GM06990 (cell line): ENCODE data around the gene RGR.

Experiments used
- DNase-seq: peaks from one replicate; pipeline ENCODE4 v3.0.0-alpha.2; 2011; ENCODE audit not compliant: insufficient read length; ENCODE audit errors: extremely low read depth
- H3K27me3 ChIP-seq: replicated peaks from 2 replicates; pipeline ENCODE4 v1.6.0; 2011; ENCODE audit warnings: low read length; ENCODE audit not compliant: control insufficient read depth, insufficient read depth
- H3K36me3 ChIP-seq: 2 replicates; pipeline ENCODE4 v1.5.1; 2011; ENCODE audit warnings: low read length; ENCODE audit not compliant: control insufficient read depth, insufficient read depth
- H3K4me3 ChIP-seq: replicated peaks from 2 replicates; pipeline ENCODE4 v1.5.1; 2011; ENCODE audit warnings: low read depth, mild to moderate bottlenecking, control low read depth, low read length
- TF ChIP-seq, protein P1 (sequence below): IDR thresholded peaks from 2 replicates; pipeline ENCODE4 v1.5.1; 2011; ENCODE audit warnings: low read length, control low read depth, mild to moderate bottlenecking, inconsistent platforms; ENCODE audit not compliant: insufficient read depth, poor library complexity, severe bottlenecking

RGR gene

DNA sequence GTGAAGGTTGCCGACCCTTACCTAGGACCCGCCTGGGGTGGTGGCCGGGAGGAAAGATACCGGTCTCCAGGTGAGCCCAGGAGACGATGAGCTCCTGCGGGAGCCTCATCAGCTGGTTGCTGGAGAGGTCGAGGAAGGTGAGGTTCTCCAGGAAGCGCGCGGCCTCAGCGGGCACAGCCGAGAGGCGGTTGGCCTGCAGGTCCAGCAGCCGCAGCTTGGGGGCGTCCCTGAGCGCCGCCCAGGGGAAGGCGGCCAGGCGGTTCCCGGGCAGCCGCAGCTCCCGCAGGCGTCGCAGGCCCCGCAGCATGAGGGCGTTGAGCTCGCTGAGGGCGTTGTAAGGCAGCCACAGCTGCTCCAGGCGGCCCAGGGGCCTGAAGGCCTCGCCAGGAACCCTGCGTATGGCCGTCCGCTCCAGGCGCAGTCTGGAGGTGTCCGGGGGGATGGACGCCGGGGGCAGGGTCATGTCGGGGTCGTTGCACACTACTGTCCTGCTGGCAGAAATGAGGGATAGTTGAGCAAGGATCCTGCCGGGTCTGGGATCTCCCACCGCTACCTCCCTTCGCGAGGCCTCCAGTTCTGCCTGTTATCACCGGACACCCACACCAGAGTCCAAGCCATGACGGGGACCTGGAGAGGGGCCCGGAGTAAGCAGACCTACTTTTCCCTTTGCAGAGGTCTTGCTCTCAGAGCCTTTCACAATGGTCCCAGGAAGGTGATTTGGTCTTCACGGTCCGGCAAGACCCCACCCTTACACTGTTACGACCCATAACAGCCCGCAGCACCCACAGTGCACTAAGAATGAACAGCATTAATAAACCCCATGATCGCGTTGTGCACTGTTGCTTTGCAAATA, 7.4 kb upstream of the RGR start:
- H3K4me3 ChIP-seq = no peak overlapping the region
- TF ChIP-seq, protein P1, sequence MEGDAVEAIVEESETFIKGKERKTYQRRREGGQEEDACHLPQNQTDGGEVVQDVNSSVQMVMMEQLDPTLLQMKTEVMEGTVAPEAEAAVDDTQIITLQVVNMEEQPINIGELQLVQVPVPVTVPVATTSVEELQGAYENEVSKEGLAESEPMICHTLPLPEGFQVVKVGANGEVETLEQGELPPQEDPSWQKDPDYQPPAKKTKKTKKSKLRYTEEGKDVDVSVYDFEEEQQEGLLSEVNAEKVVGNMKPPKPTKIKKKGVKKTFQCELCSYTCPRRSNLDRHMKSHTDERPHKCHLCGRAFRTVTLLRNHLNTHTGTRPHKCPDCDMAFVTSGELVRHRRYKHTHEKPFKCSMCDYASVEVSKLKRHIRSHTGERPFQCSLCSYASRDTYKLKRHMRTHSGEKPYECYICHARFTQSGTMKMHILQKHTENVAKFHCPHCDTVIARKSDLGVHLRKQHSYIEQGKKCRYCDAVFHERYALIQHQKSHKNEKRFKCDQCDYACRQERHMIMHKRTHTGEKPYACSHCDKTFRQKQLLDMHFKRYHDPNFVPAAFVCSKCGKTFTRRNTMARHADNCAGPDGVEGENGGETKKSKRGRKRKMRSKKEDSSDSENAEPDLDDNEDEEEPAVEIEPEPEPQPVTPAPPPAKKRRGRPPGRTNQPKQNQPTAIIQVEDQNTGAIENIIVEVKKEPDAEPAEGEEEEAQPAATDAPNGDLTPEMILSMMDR = no peak
- H3K27me3 ChIP-seq = no peaks in the 10 kb centered on the region; the same call in 1 of the 2 replicates
- DNase-seq = no peak
- H3K36me3 ChIP-seq = no peaks in the 10 kb centered on the region

DNA sequence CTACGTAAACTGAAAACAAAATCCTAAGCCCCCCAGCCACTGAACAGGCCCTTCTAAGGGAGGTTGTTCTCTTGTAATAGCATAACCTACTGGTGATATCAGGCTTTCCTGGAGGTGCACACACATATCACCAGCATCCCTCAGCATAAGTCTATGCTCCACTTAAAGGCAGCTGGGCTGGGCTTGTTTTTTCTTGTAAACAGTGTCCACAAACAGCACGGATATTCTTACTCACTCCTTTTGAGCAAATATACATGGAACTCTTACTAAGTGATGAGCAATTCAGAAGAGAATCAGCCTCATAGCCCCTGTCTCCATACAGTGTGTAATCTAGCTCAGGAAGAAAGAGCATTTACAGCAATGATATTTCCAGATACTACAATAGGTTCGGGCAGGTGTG, 5.9 kb upstream of the RGR start:
- no peak overlapping the region for H3K4me3 ChIP-seq
- no peaks in the 10 kb centered on the region for H3K36me3 ChIP-seq
- TF ChIP-seq, protein P1 = no peak
- no peaks in the 10 kb centered on the region; the same call in 1 of the 2 replicates for H3K27me3 ChIP-seq
- DNase-seq = no peak

DNA sequence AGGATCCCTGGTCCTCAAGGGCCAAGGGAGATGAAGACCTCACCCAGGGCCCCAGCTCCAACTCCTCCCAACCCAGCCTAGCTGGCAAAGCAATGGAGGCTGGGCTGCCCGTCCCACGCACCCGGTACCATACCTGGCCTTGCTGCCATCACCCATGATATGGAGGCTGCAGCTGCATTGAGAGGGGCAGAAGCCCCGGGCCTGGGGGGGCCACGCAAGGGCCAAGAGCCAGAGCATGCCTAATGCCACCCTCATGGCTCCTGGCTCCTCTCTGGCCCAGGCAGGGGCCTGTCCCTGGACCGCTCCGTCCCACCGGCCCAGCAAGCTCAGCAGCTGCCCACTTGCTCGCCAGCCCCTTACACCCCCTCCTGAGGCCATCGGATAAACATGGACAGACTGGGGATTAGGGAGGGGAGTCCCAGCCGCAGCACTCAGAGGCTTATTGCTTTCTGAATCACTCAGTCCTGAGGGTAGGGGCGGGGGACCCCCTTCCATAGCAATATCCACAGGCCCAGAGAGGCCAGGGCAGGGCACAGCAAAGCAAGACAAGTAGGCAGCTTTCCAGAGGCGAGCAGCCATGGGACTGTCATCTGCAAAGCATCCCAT, 3.6 kb upstream of the RGR start, which contains the start of gene LRIT1:
Gene LRIT1, minus strand, starts transcription at position 362 of the 606 bp plus-strand sequence. Its CDS starts 107 bp downstream, at position 255.
- Histone ChIP-seq H3K27me3 (no peaks in the 10 kb centered on the region; the same call in 1 of the 2 replicates), H3K36me3 (no peaks in the 10 kb centered on the region), H3K4me3 (no peak within 1 kb of the TSS)
- DNase-seq = no peak
- TF ChIP-seq, protein P1 = no peak

DNA sequence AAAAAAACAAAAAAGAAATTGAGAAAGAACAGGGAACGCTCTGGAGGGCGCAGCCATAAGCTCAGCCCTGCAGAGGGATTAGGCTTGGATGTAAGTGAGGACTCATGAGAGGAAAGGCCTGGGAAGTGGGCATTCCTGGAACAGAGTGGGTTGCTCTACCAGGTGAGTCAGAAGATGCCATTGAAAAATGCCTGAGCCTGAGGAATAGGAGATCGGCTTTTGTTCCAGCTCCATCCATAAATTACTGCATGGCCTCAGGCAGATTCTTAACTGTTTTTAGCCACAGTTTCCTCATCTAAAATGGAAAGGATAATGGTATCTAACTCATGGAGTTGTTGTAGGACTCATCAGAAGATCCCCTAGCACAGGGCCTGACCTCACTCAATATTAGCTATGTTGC, 1.1 kb upstream of the RGR start:
- Histone ChIP-seq H3K27me3 (no peaks in the 10 kb centered on the region; the same call in 1 of the 2 replicates), H3K36me3 (no peaks in the 10 kb centered on the region), H3K4me3 (no peak overlapping the region)
- TF ChIP-seq, protein P1 = no peak
- DNase-seq = no peak

DNA sequence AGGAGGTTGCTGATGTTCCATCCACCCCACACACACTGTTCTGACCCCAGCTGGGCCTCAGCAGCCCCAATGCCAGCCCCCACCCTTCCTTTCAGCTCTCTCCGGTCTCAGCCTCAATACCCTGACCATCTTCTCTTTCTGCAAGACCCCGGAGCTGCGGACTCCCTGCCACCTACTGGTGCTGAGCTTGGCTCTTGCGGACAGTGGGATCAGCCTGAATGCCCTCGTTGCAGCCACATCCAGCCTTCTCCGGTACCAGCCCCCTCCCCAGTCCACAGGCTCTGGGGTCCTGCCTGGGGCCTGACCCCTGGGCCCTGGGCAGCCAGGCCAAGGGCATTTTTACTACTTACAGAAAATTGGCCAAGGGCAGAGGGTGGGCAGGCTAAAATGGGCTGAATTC, 2.6 kb downstream of the RGR start:
- Histone ChIP-seq H3K27me3 (no peaks in the 10 kb centered on the region; the same call in 1 of the 2 replicates), H3K36me3 (no peaks in the 10 kb centered on the region), H3K4me3 (no peak overlapping the region)
- no peak for DNase-seq
- TF ChIP-seq, protein P1 = no peak
